LNCAP (cell line): ENCODE results near the gene CIAO2A.

ENCODE experiments used
- CTCF ChIP-seq: fragments of 450-650 bp; IDR thresholded peaks from 2 replicates; pipeline ENCODE4 v1.5.1; 2017; ENCODE audit warnings: mild to moderate bottlenecking

Gene CIAO2A

GRCh38 chr15:64023220-64023619 is 70.4 kb downstream of the CIAO2A start:
- TF ChIP-seq CTCF, result no peak

GRCh38 chr15:64022571-64022970 is 71.1 kb downstream of the CIAO2A start:
- TF ChIP-seq CTCF, result no peak
